Activated CD4-positive, alpha-beta T cell treated with anti-CD3 and anti-CD28 coated beads for 1 hour (primary cell): ENCODE data around the gene PSD.

Experiments
- DNase-seq: peaks from one replicate; pipeline ENCODE4 v3.0.0-alpha.2; 2020

Gene PSD

DNA sequence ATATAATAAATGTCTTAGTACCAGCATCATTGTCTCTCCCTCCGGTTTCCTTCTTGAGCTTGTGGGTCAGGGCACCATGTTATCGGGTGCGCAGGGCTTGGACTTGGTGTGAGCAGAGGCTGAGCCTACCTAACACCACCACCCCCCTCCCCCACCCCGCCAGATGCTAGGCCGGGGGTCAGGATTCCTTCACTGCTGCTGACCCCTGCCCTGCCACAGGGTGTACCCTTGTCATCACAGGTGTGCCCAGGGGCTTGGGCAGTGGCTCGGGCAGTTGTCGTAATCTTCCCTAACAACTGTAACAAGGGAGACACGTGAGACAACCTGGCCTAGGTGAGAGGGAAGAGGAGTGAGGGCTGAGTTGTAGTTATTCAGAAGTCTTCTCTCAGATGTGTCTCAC is 35.7 kb downstream of the PSD start:
- no peak for DNase-seq

DNA sequence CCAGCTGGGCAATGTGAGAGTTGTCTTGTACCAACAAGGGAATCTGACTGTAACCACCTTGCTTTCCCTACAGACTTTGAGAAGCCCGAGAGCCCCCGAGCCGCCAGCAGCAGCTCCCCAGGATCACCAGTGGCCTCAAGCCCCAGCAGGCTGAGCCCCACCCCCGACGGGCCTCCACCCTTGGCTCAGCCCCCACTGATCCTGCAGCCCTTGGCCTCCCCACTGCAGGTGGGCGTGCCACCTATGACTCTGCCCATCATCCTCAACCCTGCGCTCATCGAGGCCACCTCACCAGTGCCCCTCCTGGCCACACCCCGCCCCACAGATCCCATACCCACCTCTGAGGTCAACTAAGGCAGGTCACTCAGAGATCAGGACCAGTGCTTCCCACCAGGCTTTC is 36.6 kb downstream of the PSD start:
- no peak for DNase-seq

DNA sequence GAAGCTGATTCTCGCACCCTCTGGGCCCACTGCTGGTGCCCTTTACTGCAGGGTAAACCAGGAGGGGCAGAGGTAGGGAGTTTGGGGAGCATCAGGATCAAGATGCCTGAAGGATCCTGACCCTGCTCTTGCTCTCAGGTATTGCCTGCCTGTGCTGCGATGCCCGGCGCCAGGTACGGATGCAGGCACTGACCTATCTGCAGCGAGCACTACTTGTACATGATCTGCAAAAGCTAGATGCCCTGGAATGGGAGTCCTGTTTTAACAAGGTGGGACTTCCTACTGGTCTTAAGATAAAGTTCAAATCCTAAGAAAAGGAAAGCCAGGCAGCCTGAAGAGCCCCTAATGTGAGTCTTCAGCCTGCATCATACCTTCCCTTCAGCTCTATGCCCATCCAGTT is 39.2 kb downstream of the PSD start:
- DNase-seq, result no peak

DNA sequence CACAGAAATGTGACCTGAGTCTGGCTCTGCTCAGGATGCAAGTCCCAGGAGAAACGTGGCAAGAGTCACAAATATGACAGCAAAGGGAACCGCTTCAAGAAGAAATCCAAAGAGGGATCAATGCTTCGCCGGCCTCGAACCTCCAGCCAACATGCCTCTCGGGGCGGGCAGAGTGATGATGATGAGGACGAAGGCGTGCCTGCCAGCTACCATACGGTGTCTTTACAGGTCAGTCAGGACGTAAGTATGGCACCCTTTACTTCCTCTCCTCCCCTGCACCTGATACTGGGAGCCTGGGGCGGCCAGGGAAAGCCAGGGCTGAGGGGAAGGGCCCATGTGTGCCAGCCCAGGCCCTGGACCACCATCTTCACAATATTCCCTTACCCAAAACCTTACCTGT is 41.7 kb downstream of the PSD start:
- DNase-seq, result no peak

DNA sequence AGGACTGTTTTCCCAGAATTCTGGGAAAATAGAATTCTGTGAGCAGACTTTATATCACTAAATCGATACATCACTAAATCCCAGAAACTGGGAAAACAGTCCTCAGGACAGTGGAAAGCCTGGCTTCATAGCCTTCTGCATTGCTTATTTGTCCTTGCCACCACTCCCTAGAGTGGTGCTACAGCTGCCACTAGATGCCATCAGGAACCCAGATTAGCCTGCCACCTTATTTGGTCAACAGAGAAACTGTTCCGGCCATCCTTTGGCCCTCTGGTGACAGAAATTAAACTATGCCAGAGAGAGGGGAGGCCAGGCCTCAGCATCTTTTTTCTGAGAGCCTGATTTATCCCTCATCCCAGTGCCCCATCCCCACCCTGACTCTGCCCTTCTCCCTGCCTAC is 42.7 kb downstream of the PSD start:
- no peak for DNase-seq

DNA sequence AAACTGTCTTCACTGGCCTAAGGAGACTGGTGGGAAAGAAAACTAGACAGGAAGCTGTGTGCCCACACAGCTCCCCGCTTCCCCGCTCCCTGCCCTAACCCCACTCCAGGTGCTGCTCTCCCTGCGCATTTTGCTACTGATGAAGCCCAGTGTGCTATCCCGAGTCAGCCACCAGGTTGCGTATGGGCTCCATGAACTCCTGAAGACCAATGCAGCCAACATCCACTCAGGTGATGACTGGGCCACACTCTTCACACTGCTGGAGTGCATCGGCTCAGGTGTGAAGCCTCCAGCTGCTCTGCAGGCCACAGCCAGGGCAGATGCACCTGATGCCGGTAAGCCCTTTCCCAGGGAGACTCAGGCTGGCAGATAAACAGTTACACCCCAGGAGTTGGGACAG is 43.3 kb downstream of the PSD start:
- DNase-seq, result no peak

DNA sequence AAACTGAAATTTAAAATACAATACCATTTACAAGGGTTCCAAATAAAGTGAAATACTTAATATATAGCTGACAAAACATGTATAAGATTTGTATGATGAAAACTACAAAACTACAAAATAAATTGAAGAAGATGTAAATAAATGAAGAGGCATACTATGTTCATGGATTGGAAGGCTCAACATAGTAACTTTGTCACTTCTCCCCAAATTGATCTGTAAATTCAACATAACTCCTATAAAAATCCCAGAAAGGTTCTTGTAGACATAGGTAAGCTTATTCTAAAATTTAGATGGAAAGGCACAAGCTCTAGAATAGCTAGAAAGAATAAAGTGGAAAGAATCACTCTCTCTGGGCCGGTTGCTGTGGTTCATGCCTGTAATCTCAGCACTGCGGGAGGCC is 47.3 kb downstream of the PSD start:
- DNase-seq, result no peak

DNA sequence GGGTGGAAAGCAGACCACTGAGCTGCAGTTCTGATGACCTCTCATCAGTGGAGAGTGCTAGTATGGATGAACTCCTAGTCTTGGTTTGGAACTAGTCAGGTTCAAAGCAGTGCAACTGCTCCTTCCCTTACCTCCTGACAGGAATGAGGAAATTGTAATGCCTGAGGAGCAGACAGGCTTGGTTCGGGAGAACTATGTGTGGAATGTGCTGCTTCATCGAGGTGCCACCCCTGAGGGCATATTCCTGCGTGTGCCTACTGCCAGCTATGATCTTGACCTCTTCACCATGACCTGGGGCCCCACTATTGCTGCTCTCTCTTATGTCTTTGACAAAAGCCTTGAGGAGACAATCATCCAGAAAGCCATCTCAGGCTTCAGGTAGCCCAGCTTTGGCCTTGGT is 50.5 kb downstream of the PSD start:
- no peak for DNase-seq

DNA sequence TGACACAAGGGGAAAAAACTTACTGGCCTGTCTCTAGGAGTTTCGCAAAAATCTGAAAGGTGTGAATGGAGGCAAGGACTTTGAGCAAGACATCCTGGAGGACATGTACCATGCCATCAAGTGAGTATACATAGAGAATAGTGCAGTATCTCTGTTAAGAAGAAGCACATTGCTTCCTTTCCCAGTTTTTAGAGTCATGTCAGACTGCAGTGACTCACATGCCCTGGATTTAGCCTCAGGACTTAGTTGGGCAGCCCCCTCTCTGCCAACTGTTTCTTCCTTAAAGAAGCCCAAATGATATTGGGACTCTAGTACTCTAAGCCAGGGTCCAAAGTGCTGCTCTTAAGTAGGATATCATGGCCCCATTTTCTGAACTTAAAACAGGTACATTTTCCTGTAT is 51.1 kb downstream of the PSD start:
- DNase-seq, result no peak

DNA sequence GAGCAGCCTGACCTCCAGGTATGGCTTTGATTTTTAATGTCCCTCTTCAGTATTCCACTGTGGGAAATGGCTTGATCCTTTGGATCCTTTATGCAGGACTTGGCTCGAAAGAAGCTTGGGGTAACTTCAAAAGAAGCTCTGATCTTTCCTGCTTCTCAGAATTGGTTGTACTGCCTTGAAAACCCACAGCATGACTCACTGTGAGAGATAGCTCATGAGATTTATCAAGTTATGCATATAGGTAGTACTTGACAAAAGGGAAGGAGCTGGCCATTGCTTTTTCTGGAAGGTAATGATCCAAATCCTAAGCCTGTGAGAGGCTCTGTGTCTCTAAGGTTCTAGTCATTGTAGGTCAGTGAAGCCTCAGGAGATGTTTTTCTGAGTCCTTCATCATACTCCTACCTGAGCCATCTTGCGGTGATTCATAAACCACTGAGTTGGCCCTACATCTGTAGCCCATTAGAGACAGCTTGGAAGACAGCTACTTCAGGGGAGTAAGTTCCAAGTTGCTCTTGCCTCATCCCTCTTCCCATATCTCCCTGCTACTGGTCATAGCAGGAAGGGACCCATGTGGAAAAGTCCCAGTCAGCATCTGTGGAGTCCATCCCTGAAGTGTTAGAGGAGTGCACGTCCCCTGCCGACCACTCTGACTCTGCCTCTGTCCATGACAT is 59.7 kb downstream of the PSD start:
- no peak for DNase-seq

DNA sequence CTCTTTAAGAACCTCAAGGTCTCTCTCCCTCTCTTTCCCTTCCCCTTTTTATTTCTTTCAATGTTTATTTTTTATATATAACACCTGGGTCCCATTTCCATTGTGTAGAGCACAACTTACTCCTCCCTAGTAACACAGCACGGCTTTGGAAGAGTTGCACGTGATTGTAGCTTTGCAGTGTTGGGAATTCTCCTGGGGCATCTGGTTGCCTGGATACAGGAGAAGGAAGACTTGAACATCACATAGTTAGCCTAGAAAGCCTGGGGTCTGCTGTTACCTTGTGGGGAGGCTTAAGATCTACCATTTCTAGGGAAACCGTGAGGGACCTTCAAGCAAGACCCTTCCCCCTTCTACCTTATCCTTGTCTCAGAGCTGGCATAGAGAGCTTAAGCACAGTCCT is 64.1 kb downstream of the PSD start:
- DNase-seq, result no peak
